HepG2 (cell line): ENCODE results near the gene ASPRV1. TPM values are rescaled to one million over a fixed set of nuclear protein-coding genes. Genes with fewer than 3 reads are reported as not detected.

Experiments
- ATRX ChIP-seq: sonication (generic); formaldehyde crosslinking; IDR thresholded peaks from 2 replicates; pipeline ENCODE4 v1.4.0; 2020; ENCODE audit warnings: missing genetic modification reagents, borderline replicate concordance
- DNMT1 ChIP-seq: sonication (generic); formaldehyde crosslinking; IDR thresholded peaks from 2 replicates; pipeline ENCODE4 v1.5.1; 2020; ENCODE audit warnings: mild to moderate bottlenecking, missing genetic modification reagents
- HDAC6 ChIP-seq: fragments of 200-600 bp; sonication (generic); IDR thresholded peaks from 2 replicates; pipeline ENCODE4 v1.7.0; 2017; ENCODE audit warnings: mild to moderate bottlenecking, antibody characterized with exemption, low read length, low read depth
- HHEX ChIP-seq: IDR thresholded peaks from 2 replicates; pipeline ENCODE4 v1.6.1; 2016; ENCODE audit warnings: control low read depth
- NR2F1 ChIP-seq, 2 experiments: fragments of 450-650 bp in 1 of 2; formaldehyde crosslinking in 1 of 2; IDR thresholded peaks; 2 replicates each; pipeline versions ENCODE4 v1.5.0 to v1.6.1; 2016 to 2020; ENCODE audit warnings: mild to moderate bottlenecking in 1 of 2, missing compliant biosample characterization in 1 of 2, missing genetic modification reagents in 1 of 2, moderate library complexity in 1 of 2
- SRF ChIP-seq: IDR thresholded peaks from 2 replicates; pipeline ENCODE4 v1.6.1; 2011; ENCODE audit warnings: mild to moderate bottlenecking, low read depth, low read length, moderate library complexity
- XRCC5 ChIP-seq: fragments of 200-400 bp; formaldehyde crosslinking; optimal IDR thresholded peaks from 2 replicates; pipeline ENCODE3; 2017; ENCODE audit warnings: mild to moderate bottlenecking, low read length
- YY1 ChIP-seq: IDR thresholded peaks from 2 replicates; pipeline ENCODE4 v1.6.1; 2011; ENCODE audit warnings: low read length, low read depth, moderate library complexity, mild to moderate bottlenecking; ENCODE audit not compliant: insufficient read depth, insufficient replicate concordance
- ZNF225 ChIP-seq: sonication (generic); formaldehyde crosslinking; IDR thresholded peaks from 2 replicates; pipeline ENCODE4 v1.4.0; 2020; ENCODE audit warnings: mild to moderate bottlenecking, missing genetic modification reagents
- ZNF33A ChIP-seq: sonication (generic); formaldehyde crosslinking; IDR thresholded peaks from 2 replicates; pipeline ENCODE4 v1.5.1; 2020; ENCODE audit warnings: missing genetic modification reagents, mild to moderate bottlenecking, moderate library complexity, borderline replicate concordance
- ZNF33B ChIP-seq: sonication (generic); formaldehyde crosslinking; IDR thresholded peaks from 2 replicates; pipeline ENCODE4 v1.5.1; 2020; ENCODE audit warnings: mild to moderate bottlenecking, missing genetic modification reagents
- ZNF546 ChIP-seq: sonication (generic); formaldehyde crosslinking; conservative IDR thresholded peaks from 2 replicates; pipeline ENCODE4 v1.8.1; 2023; ENCODE audit warnings: mild to moderate bottlenecking, missing genetic modification reagents
- ZSCAN20 ChIP-seq: sonication (generic); formaldehyde crosslinking; IDR thresholded peaks from 2 replicates; pipeline ENCODE4 v1.4.0; 2020; ENCODE audit warnings: missing genetic modification reagents, mild to moderate bottlenecking, borderline replicate concordance
- polyA plus RNA-seq, 8 experiments: library from polyadenylated mRNA; depleted of rRNA in 3 of 8; stranded (reverse) in 7 of 8; unstranded in 1 of 8; fragments of >200 nt; fragmentation: Illumina TruSeq in 4 of 8; extraction: Trizol in 4 of 8; gene quantifications; 2 replicates each; pipeline versions ENCODE4 v1.2.1 to v1.2.3, GENCODE V29; 2011 to 2016; ENCODE audit warnings: low read depth in 4 of 8, missing spikeins in 1 of 8, mixed read lengths in 1 of 8; ENCODE audit not compliant: insufficient read depth in 1 of 8
- total RNA-seq, 5 experiments: library from RNA; depleted of rRNA; stranded (reverse); fragments of >200 nt; fragmentation: Illumina TruSeq; extraction: Trizol; gene quantifications; 2 replicates each; pipeline ENCODE4 v1.2.3, GENCODE V29; 2016; ENCODE audit warnings: low read depth in 1 of 5
- TF ChIP-seq, protein P1 (sequence below): sonication (generic); formaldehyde crosslinking; IDR thresholded peaks from 2 replicates; pipeline ENCODE4 v1.4.0; 2020; ENCODE audit warnings: missing genetic modification reagents
- TF ChIP-seq, protein P2 (sequence below): sonication (generic); formaldehyde crosslinking; IDR thresholded peaks from 2 replicates; pipeline ENCODE4 v1.9.0; 2021; ENCODE audit warnings: missing genetic modification reagents, mild to moderate bottlenecking, borderline replicate concordance
- TF ChIP-seq, protein P3 (sequence below): sonication (generic); formaldehyde crosslinking; IDR thresholded peaks from 2 replicates; pipeline ENCODE4 v1.5.0; 2020; ENCODE audit warnings: mild to moderate bottlenecking, missing genetic modification reagents
- TF ChIP-seq, protein P4 (sequence below): sonication (generic); formaldehyde crosslinking; IDR thresholded peaks from 2 replicates; pipeline ENCODE4 v1.5.0; 2020; ENCODE audit warnings: missing genetic modification reagents
- TF ChIP-seq, protein P5 (sequence below): sonication (generic); formaldehyde crosslinking; IDR thresholded peaks from 2 replicates; pipeline ENCODE4 v1.4.0; 2020; ENCODE audit warnings: missing genetic modification reagents, mild to moderate bottlenecking, borderline replicate concordance

The ASPRV1 gene
- total and polyA plus RNA-seq, 2 of the 13 experiments (the other 11 are each of a cell fraction or from before 2014, with no cell fraction given): 0.40 to 0.48 TPM

DNA sequence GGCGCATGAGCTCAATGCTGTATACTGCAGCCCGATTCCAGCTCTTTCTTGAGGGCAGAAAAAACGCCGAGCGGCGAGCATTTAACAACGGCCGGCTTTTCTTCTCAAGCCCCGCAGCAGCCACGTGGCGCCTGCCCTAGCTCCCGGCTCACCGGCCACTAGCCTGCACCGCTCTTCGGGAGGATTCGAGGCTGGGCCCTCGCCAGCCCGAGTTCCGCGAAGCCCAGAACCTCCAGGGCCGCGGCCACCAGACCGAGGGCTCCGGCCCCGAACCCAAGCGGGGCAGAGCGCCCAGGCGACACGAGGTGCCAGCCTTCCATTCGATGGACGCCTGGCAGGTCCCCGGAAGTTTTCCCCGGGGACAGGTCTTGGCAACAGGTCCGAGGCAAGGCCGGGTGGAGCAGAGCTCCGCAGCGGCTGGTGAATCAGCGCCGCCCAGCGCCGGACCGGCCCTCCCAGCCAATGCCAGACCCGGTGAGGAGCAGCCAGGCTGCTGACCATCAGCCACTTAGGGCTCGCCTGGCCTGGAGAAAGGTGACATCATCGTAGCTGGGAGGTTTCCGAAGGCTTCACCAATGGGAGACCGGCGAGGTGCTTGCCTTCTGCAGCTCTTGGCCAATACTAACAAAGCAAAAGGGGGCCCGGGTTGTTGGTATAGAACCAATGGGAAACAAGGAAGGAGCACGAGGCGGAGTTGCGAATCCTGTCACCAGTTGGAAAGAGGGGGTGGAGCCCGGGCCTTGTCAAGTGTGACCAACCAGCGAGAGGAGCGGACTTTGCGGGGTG lies 47.1 kb downstream of the ASPRV1 start (continued):
- TF ChIP-seq, protein P1, sequence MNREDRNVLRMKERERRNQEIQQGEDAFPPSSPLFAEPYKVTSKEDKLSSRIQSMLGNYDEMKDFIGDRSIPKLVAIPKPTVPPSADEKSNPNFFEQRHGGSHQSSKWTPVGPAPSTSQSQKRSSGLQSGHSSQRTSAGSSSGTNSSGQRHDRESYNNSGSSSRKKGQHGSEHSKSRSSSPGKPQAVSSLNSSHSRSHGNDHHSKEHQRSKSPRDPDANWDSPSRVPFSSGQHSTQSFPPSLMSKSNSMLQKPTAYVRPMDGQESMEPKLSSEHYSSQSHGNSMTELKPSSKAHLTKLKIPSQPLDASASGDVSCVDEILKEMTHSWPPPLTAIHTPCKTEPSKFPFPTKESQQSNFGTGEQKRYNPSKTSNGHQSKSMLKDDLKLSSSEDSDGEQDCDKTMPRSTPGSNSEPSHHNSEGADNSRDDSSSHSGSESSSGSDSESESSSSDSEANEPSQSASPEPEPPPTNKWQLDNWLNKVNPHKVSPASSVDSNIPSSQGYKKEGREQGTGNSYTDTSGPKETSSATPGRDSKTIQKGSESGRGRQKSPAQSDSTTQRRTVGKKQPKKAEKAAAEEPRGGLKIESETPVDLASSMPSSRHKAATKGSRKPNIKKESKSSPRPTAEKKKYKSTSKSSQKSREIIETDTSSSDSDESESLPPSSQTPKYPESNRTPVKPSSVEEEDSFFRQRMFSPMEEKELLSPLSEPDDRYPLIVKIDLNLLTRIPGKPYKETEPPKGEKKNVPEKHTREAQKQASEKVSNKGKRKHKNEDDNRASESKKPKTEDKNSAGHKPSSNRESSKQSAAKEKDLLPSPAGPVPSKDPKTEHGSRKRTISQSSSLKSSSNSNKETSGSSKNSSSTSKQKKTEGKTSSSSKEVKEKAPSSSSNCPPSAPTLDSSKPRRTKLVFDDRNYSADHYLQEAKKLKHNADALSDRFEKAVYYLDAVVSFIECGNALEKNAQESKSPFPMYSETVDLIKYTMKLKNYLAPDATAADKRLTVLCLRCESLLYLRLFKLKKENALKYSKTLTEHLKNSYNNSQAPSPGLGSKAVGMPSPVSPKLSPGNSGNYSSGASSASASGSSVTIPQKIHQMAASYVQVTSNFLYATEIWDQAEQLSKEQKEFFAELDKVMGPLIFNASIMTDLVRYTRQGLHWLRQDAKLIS: peak; percentile 86; the same call in 1 of the 2 replicates
- TF ChIP-seq ZNF225 (CRISPR knock-in tag): peak; percentile 93
- TF ChIP-seq, protein P2, sequence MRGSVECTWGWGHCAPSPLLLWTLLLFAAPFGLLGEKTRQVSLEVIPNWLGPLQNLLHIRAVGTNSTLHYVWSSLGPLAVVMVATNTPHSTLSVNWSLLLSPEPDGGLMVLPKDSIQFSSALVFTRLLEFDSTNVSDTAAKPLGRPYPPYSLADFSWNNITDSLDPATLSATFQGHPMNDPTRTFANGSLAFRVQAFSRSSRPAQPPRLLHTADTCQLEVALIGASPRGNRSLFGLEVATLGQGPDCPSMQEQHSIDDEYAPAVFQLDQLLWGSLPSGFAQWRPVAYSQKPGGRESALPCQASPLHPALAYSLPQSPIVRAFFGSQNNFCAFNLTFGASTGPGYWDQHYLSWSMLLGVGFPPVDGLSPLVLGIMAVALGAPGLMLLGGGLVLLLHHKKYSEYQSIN (CRISPR knock-in tag): no peak
- TF ChIP-seq YY1: peak; percentile 76
- TF ChIP-seq ZNF33A: peak; percentile 58; the same call in 1 of the 2 replicates
- no peak for TF ChIP-seq HDAC6
- TF ChIP-seq ATRX (CRISPR knock-in tag): no peak
- no peak; the same call in 1 of the 2 replicates for TF ChIP-seq ZSCAN20 (CRISPR knock-in tag)
- TF ChIP-seq DNMT1 (CRISPR knock-in tag): no peak
- TF ChIP-seq, protein P3, sequence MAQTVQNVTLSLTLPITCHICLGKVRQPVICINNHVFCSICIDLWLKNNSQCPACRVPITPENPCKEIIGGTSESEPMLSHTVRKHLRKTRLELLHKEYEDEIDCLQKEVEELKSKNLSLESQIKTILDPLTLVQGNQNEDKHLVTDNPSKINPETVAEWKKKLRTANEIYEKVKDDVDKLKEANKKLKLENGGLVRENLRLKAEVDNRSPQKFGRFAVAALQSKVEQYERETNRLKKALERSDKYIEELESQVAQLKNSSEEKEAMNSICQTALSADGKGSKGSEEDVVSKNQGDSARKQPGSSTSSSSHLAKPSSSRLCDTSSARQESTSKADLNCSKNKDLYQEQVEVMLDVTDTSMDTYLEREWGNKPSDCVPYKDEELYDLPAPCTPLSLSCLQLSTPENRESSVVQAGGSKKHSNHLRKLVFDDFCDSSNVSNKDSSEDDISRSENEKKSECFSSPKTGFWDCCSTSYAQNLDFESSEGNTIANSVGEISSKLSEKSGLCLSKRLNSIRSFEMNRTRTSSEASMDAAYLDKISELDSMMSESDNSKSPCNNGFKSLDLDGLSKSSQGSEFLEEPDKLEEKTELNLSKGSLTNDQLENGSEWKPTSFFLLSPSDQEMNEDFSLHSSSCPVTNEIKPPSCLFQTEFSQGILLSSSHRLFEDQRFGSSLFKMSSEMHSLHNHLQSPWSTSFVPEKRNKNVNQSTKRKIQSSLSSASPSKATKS: peak; percentile 85; the same call in 1 of the 2 replicates
- TF ChIP-seq SRF: no peak
- TF ChIP-seq HHEX (CRISPR knock-in tag): no peak
- TF ChIP-seq XRCC5: peak; percentile 63
- peak; percentile 92 for TF ChIP-seq ZNF546 (CRISPR knock-in tag)
- peak in 1 of 2 experiments; percentile 55; a peak in 1 of 4 replicates for TF ChIP-seq NR2F1 (CRISPR knock-in tag; IDR thresholded peaks at IDR 0.05)
- peak; percentile 91; the same call in 1 of the 2 replicates for TF ChIP-seq ZNF33B (CRISPR knock-in tag)
- TF ChIP-seq, protein P4, sequence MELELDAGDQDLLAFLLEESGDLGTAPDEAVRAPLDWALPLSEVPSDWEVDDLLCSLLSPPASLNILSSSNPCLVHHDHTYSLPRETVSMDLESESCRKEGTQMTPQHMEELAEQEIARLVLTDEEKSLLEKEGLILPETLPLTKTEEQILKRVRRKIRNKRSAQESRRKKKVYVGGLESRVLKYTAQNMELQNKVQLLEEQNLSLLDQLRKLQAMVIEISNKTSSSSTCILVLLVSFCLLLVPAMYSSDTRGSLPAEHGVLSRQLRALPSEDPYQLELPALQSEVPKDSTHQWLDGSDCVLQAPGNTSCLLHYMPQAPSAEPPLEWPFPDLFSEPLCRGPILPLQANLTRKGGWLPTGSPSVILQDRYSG (CRISPR knock-in tag): peak; percentile 95
- TF ChIP-seq, protein P5, sequence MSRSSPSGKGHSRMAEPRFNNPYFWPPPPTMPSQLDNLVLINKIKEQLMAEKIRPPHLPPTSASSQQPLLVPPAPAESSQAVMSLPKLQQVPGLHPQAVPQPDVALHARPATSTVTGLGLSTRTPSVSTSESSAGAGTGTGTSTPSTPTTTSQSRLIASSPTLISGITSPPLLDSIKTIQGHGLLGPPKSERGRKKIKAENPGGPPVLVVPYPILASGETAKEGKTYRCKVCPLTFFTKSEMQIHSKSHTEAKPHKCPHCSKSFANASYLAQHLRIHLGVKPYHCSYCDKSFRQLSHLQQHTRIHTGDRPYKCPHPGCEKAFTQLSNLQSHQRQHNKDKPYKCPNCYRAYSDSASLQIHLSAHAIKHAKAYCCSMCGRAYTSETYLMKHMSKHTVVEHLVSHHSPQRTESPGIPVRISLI (CRISPR knock-in tag): peak; percentile 59
